IPS-15b (cell line): ENCODE measurements around the gene GSG1L.

Experiments used
- H3K27me3 ChIP-seq: one replicate; pipeline ENCODE4 v1.6.1; 2013; ENCODE audit warnings: low read length; ENCODE audit not compliant: control insufficient read depth, insufficient read depth
- H3K36me3 ChIP-seq: one replicate; pipeline ENCODE4 v1.6.1; 2013; ENCODE audit warnings: low read length; ENCODE audit not compliant: control insufficient read depth, insufficient read depth
- H3K4me1 ChIP-seq: one replicate; pipeline ENCODE4 v1.6.1; 2013; ENCODE audit warnings: mild to moderate bottlenecking, low read length; ENCODE audit not compliant: control insufficient read depth, insufficient read depth
- H3K4me3 ChIP-seq: one replicate; pipeline ENCODE4 v1.5.1; 2013; ENCODE audit warnings: low read depth, low read length
- H3K9ac ChIP-seq: one replicate; pipeline ENCODE4 v1.6.1; 2013; ENCODE audit warnings: low read depth, mild to moderate bottlenecking, low read length
- H3K9me3 ChIP-seq: one replicate; pipeline ENCODE4 v1.6.1; 2013; ENCODE audit warnings: mild to moderate bottlenecking, low read length; ENCODE audit not compliant: control insufficient read depth, insufficient read depth

The GSG1L gene

DNA sequence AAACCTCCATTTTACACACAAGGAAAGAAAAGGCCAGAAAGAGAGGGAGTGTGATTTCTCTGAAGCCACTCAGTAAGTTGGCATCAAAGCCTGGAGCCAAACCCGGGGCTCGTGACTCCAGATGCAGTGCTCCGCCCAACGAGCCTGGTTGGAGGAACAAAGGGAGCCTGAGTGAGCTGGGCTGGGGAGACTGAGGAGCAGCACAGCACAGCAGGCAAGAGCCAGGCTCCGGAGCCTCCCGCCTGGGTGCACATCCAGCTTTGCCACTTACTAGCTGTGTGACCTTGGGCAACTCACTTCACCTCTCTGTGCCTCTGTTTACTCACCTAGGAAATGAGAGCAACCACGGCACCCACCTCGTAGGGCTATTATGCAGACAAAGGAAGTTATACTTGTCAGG lies 5.6 kb downstream of the GSG1L start:
- Histone ChIP-seq H3K9ac (no peak overlapping the region), H3K27me3 (peaks cover 29% of the 10 kb centered on the region), H3K4me3 (no peak overlapping the region), H3K36me3 (no peaks in the 10 kb centered on the region), H3K9me3 (no peaks in the 10 kb centered on the region), H3K4me1 (peaks cover 3% of the 10 kb centered on the region)

GRCh38 chr16:28053461-28053860 lies 10.1 kb downstream of the GSG1L start:
- Histone ChIP-seq H3K4me1 (no peaks in the 10 kb centered on the region), H3K9me3 (no peaks in the 10 kb centered on the region), H3K36me3 (no peaks in the 10 kb centered on the region), H3K4me3 (no peak overlapping the region), H3K27me3 (no peaks in the 10 kb centered on the region), H3K9ac (no peak overlapping the region)

- Histone ChIP-seq H3K9me3 (no peaks in the 10 kb centered on the region), H3K36me3 (no peaks in the 10 kb centered on the region), H3K27me3 (no peaks in the 10 kb centered on the region), H3K4me1 (no peaks in the 10 kb centered on the region), H3K4me3 (no peak overlapping the region), H3K9ac (no peak overlapping the region)
These were observed 11.0 kb downstream of the GSG1L start for GRCh38 chr16:28052274-28053128.

GRCh38 chr16:28051486-28051885 lies 12.0 kb downstream of the GSG1L start:
- no peaks in the 10 kb centered on the region for H3K36me3 ChIP-seq
- no peaks in the 10 kb centered on the region for H3K4me1 ChIP-seq
- no peaks in the 10 kb centered on the region for H3K9me3 ChIP-seq
- no peaks in the 10 kb centered on the region for H3K27me3 ChIP-seq
- no peak overlapping the region for H3K9ac ChIP-seq
- H3K4me3 ChIP-seq: no peak overlapping the region

DNA sequence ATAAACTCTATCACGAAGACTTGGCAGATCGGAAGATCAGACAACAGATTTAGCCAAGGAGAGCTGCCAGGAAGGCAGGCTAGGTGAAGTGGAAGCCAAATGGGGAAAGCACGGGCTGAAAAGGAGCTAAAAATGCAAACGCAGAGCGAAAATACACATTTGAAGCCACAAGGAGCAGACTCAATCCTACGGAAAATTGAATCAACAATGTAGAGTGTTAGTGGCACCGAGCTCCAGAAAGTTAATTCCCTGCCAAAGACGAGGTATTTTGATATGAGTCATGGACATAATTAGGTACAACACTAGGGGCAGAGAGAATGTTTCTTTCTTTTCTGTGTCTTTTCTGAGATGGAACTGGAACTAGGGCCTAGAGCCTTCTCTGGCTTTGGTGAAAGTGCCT lies 20.7 kb downstream of the GSG1L start:
- Histone ChIP-seq H3K36me3 (no peaks in the 10 kb centered on the region), H3K4me3 (no peak overlapping the region), H3K27me3 (no peaks in the 10 kb centered on the region), H3K9ac (no peak overlapping the region), H3K4me1 (no peaks in the 10 kb centered on the region), H3K9me3 (no peaks in the 10 kb centered on the region)

DNA sequence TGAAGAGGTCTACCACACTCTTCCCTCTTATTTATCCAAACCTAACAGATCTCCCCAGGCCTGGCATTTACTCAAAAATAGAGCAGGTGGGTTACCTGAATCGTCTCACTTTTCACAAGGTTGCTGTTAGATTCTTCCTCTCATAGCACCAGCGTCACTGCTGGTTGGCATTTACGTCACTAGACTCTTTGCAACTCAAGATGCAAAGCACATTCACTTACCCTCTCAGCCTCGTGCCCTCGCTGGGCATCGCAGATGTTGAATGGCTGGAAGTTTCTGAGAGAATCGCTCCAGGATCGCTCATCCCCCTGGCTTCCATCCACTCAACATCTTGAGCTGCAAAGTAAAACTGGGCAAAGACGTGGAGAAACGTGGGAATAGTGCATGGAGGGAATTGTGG lies 21.9 kb downstream of the GSG1L start:
- Histone ChIP-seq H3K9ac (no peak overlapping the region), H3K9me3 (no peaks in the 10 kb centered on the region), H3K4me3 (no peak overlapping the region), H3K27me3 (no peaks in the 10 kb centered on the region), H3K4me1 (no peaks in the 10 kb centered on the region), H3K36me3 (no peaks in the 10 kb centered on the region)

DNA sequence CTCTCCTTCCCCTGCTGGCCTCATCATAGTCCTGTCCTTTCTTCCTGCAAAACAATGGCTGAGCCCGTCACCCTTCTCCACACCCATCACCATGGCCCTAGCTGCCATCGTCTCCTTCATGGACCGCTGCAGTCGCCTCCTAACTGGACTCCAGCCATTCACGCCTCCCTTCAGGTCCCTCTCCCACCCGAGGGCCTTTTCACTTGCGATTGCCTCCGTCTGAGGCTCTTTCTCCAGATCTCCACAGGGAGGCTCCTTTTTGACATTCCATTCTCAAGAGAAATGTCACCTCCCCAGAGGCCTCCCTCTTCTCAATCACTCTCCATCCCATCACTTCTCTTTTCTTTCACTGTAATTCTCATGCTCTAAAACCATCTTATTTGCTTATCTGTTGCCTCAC lies 23.5 kb downstream of the GSG1L start:
- Histone ChIP-seq H3K9me3 (no peaks in the 10 kb centered on the region), H3K27me3 (no peaks in the 10 kb centered on the region), H3K4me3 (no peak overlapping the region)

GRCh38 chr16:28039493-28039892 lies 24.0 kb downstream of the GSG1L start:
- Histone ChIP-seq H3K27me3 (no peaks in the 10 kb centered on the region), H3K36me3 (no peaks in the 10 kb centered on the region), H3K4me3 (no peak overlapping the region), H3K9ac (no peak overlapping the region), H3K9me3 (no peaks in the 10 kb centered on the region), H3K4me1 (no peaks in the 10 kb centered on the region)

More for the DNA sequence above, 23.5 kb downstream of the GSG1L start:
- Histone ChIP-seq H3K4me1 (no peaks in the 10 kb centered on the region), H3K9ac (no peak overlapping the region), H3K36me3 (no peaks in the 10 kb centered on the region)

- H3K4me1 ChIP-seq: no peaks in the 10 kb centered on the region
- no peaks in the 10 kb centered on the region for H3K9me3 ChIP-seq
- H3K36me3 ChIP-seq: no peaks in the 10 kb centered on the region
- H3K9ac ChIP-seq: no peak overlapping the region
- no peak overlapping the region for H3K4me3 ChIP-seq
- H3K27me3 ChIP-seq: no peaks in the 10 kb centered on the region
These were observed 25.1 kb downstream of the GSG1L start for GRCh38 chr16:28038409-28038808.

DNA sequence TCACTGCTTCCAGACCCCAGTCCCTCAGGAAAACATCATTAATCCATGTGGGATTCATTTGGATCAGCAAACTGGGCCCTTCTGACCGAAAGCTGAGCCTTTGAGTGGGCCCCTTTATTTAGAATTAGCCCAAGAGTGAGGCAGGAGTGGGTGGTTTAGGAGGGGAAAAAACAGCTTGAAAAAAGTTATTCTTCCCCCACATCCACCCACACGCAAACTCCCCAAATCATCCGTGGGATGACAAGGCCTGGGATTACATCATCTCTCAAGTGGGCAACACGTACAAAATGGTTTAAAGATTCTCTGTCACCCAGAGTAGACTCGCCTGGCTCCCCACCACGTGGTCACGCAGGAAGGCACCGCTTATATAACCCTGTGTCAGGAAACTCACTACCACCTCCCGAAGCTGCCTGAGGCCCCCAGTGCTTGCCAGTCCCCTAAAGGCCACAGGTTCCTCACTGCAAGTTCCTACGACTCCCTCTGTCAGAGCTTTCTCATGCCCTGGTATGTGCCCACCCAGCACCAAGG lies 27.6 kb downstream of the GSG1L start:
- no peak overlapping the region for H3K4me3 ChIP-seq
- H3K36me3 ChIP-seq: no peaks in the 10 kb centered on the region
- H3K27me3 ChIP-seq: no peaks in the 10 kb centered on the region
- no peak overlapping the region for H3K9ac ChIP-seq
- H3K4me1 ChIP-seq: no peaks in the 10 kb centered on the region
- H3K9me3 ChIP-seq: no peaks in the 10 kb centered on the region

- no peaks in the 10 kb centered on the region for H3K36me3 ChIP-seq
- no peaks in the 10 kb centered on the region for H3K4me1 ChIP-seq
- no peaks in the 10 kb centered on the region for H3K9me3 ChIP-seq
- no peaks in the 10 kb centered on the region for H3K27me3 ChIP-seq
- no peak overlapping the region for H3K4me3 ChIP-seq
- H3K9ac ChIP-seq: no peak overlapping the region
These were observed 29.6 kb downstream of the GSG1L start for GRCh38 chr16:28033870-28034269.

- H3K27me3 ChIP-seq: no peaks in the 10 kb centered on the region
These were observed 34.0 kb downstream of the GSG1L start for GRCh38 chr16:28029387-28030002.

More at GRCh38 chr16:28029387-28030002, 34.0 kb downstream of the GSG1L start:
- Histone ChIP-seq H3K4me1 (no peaks in the 10 kb centered on the region), H3K9ac (no peak overlapping the region), H3K9me3 (no peaks in the 10 kb centered on the region), H3K4me3 (no peak overlapping the region), H3K36me3 (no peaks in the 10 kb centered on the region)
